Transverse colon (tissue), 4 donors: ENCODE data around the gene PROK1. TPM values are rescaled to one million over a fixed set of nuclear protein-coding genes. Genes with fewer than 3 reads are reported as not detected.

Experiments used
- DNase-seq: peaks from one replicate; pipeline ENCODE4 v3.0.0-alpha.2; 2019
- H3K27ac ChIP-seq, 4 donors: fragments of 200-600 bp; sonication (generic); 2 replicates each; pipeline ENCODE4 v1.5.1; 2016 to 2018; ENCODE audit warnings: inconsistent platforms in 4 of 4
- H3K27me3 ChIP-seq: fragments of 200-600 bp; sonication (generic); 2 replicates; pipeline ENCODE4 v1.5.1; 2017; ENCODE audit warnings: inconsistent platforms
- H3K36me3 ChIP-seq, 4 donors: fragments of 200-600 bp; sonication (generic); 2 replicates each; pipeline ENCODE4 v1.5.1; 2017 to 2019; ENCODE audit warnings: inconsistent platforms in 4 of 4
- H3K4me1 ChIP-seq, 4 donors: fragments of 200-600 bp; sonication (generic); 2 replicates each; pipeline ENCODE4 v1.5.1; 2017 to 2020; ENCODE audit warnings: inconsistent platforms in 4 of 4
- H3K4me3 ChIP-seq, 4 donors: fragments of 200-600 bp; sonication (generic); 1 replicate in 1 of 4; 2 replicates in 3 of 4; pipeline versions ENCODE4 v1.5.1 to v1.6.1; 2017 to 2019; ENCODE audit warnings: inconsistent platforms in 4 of 4
- H3K9me3 ChIP-seq, 2 donors: fragments of 200-600 bp; sonication (generic); 2 replicates each; pipeline ENCODE4 v1.5.1; 2017 to 2019; ENCODE audit warnings: inconsistent platforms in 2 of 2
- EP300 ChIP-seq: sonication (generic); formaldehyde crosslinking; IDR thresholded peaks from one replicate; pipeline ENCODE4 v1.6.1; 2017; ENCODE audit warnings: antibody characterized with exemption, low read depth
- POLR2A ChIP-seq: fragments of 450-650 bp; IDR thresholded peaks from one replicate; pipeline ENCODE4 v1.6.1; 2016; ENCODE audit warnings: antibody characterized with exemption, mild to moderate bottlenecking, moderate library complexity
- POLR2AphosphoS5 ChIP-seq, 3 donors: sonication (generic); formaldehyde crosslinking; IDR thresholded peaks; one replicate each; pipeline ENCODE4 v1.6.1; 2016; ENCODE audit warnings: antibody characterized with exemption in 3 of 3
- WGBS, 2 donors: methylation state at CpG; one replicate each; pipeline ENCODE4 v1.1.5; 2018; ENCODE audit warnings: low coverage in 1 of 2; 5-methylcytosine and 5-hydroxymethylcytosine counted together
- in situ Hi-C, 4 donors: fragments of 200-750 bp; cut with MboI; loops; one replicate each; pipeline versions ENCODE4 v1.15.0 to v1.15.1; 2017; ENCODE audit warnings: low sequenced_read_pairs in 3 of 4, low pct_ligation_motif_present in 1 of 4, low pct_unique_long_range_greater_than_20kb in 1 of 4
- intact Hi-C: fragments of 100-400 bp; cut with DNase I; formaldehyde crosslinking; loops from one replicate; pipeline ENCODE4 v1.15.1; 2023; ENCODE audit warnings: low total_unique reads
- total RNA-seq, 4 donors: library from RNA; depleted of rRNA; stranded (reverse); fragments of >200 nt; gene quantifications; one replicate each; pipeline ENCODE4 v1.1.0, GENCODE V29; 2016
- TF ChIP-seq, protein P1 (sequence below), 5 experiments: fragments of 200-600 bp in 3 of 5; fragments of 450-650 bp in 2 of 5; sonication (generic) in 3 of 5; IDR thresholded peaks; 1 replicate in 2 of 5; 2 replicates in 3 of 5; pipeline ENCODE4 v1.5.1; 2016 to 2017; ENCODE audit warnings: antibody characterized with exemption in 5 of 5, inconsistent platforms in 3 of 5, mild to moderate bottlenecking in 2 of 5, moderate library complexity in 1 of 5

PROK1 gene
- total RNA-seq, 4 donors from 2014 or later: not detected

DNA sequence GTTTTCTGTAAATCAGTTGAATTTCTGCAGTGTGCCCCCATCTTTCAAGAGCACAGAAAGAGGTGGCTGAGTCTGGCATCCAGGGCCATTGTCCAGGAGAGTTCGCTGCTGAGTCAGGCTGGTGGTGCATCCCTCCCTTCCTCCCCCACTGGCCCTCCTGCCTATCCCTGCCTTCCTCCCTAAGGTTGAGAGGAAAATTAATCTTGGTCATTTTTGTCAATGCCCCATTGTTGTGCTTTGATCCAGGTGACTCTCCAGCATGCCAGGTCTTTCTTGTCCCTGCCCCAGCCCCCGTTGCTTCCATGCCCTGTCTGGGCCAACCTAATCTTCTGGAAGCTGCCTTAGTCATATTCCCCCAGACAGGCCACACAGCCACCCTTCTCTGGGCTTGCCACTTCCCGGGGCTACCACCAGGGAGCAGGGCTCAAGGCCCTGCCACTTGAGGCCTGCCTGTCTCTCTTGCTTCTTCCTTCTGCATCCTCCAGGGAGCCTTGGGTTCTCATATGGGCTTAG is 26.6 kb downstream of the PROK1 start:
- intact Hi-C loops (no loop called here), in situ Hi-C loops (no loop called here)
- Histone ChIP-seq H3K27me3 (no peaks in the 10 kb centered on the region), H3K9me3 (no peaks in the 10 kb centered on the region), H3K27ac (no peak overlapping the region), H3K4me3 (no peak overlapping the region), H3K36me3 (no peaks in the 10 kb centered on the region), H3K4me1 (peaks cover 0 to 5% (median 0%) of the 10 kb centered on the region in 4 donors)
- WGBS, 2 donors: 72% methylated on average over 3 of the region's 3 CpGs; no CpG with 5 or more reads in 1 of the 2 donors
- DNase-seq: no peak
- no peak for TF ChIP-seq EP300
- TF ChIP-seq, protein P1, sequence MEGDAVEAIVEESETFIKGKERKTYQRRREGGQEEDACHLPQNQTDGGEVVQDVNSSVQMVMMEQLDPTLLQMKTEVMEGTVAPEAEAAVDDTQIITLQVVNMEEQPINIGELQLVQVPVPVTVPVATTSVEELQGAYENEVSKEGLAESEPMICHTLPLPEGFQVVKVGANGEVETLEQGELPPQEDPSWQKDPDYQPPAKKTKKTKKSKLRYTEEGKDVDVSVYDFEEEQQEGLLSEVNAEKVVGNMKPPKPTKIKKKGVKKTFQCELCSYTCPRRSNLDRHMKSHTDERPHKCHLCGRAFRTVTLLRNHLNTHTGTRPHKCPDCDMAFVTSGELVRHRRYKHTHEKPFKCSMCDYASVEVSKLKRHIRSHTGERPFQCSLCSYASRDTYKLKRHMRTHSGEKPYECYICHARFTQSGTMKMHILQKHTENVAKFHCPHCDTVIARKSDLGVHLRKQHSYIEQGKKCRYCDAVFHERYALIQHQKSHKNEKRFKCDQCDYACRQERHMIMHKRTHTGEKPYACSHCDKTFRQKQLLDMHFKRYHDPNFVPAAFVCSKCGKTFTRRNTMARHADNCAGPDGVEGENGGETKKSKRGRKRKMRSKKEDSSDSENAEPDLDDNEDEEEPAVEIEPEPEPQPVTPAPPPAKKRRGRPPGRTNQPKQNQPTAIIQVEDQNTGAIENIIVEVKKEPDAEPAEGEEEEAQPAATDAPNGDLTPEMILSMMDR (IDR thresholded peaks at IDR 0.05): no peak
- no peak for TF ChIP-seq POLR2AphosphoS5 (IDR thresholded peaks at IDR 0.05)
- TF ChIP-seq POLR2A: no peak

DNA sequence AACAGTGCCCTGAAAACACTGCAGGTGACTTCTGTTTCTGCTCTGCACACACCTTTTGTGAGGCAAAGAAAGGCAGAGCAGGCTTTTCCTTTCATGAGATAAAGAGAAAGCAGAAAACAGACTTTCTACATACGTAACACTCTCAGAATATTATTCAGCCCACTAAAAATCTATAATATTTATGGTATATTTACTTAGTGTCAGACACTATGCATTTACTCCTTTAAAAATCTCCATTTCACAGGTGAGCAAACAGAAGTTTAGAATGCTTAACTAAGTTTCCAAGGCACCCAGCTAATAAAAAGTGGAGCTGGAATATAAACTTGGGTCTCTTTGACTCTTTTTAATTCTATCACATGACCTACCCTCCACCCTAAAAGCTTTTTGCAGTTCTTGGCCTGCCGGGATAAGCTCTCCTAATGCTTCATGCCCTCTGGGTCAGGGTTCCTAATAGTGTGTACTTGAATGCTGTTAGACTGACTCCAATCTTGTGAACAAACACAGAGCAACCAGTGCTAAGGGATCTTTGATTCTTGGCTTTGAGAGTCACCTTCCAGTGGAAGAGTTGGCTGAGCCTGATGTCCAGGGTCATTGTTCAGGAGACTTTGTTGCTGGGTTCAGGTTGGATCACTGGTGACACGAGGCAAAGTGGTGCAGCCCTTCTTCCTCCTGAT is 27.2 kb downstream of the PROK1 start:
- 60 to 62% methylated on average over 1 to 3 of the region's 3 CpGs for WGBS, 2 donors
- DNase-seq: no peak
- Histone ChIP-seq H3K27ac (no peak overlapping the region), H3K36me3 (no peaks in the 10 kb centered on the region), H3K4me3 (no peak overlapping the region), H3K4me1 (peaks cover 0 to 5% (median 0%) of the 10 kb centered on the region in 4 donors), H3K27me3 (peaks cover 2% of the 10 kb centered on the region), H3K9me3 (no peaks in the 10 kb centered on the region)
- in situ Hi-C loops: no loop called here
- no peak for TF ChIP-seq EP300
- TF ChIP-seq, protein P1 (IDR thresholded peaks at IDR 0.05): no peak
- intact Hi-C loops: no loop called here

GRCh38 chr1:110478886-110479285 is 27.9 kb downstream of the PROK1 start:
- H3K9me3 ChIP-seq: no peaks in the 10 kb centered on the region
- H3K4me3 ChIP-seq: no peak overlapping the region
- DNase-seq: no peak
- no peak overlapping the region for H3K27ac ChIP-seq
- 92% methylated on average over 8 of the region's 8 CpGs; no CpG with 5 or more reads in 1 of the 2 donors for WGBS, 2 donors
- in situ Hi-C loops (no loop called here), intact Hi-C loops (no loop called here)
- H3K27me3 ChIP-seq: peaks cover 10% of the 10 kb centered on the region
- peaks cover 0 to 5% (median 0%) of the 10 kb centered on the region in 4 donors for H3K4me1 ChIP-seq
- TF ChIP-seq POLR2AphosphoS5 (IDR thresholded peaks at IDR 0.05) (no peak), EP300 (no peak), POLR2A (no peak)
- TF ChIP-seq, protein P1 (IDR thresholded peaks at IDR 0.05): no peak
- H3K36me3 ChIP-seq: no peaks in the 10 kb centered on the region

- no peak for DNase-seq
- Histone ChIP-seq H3K9me3 (no peaks in the 10 kb centered on the region), H3K4me3 (no peak overlapping the region), H3K27ac (no peak overlapping the region), H3K36me3 (no peaks in the 10 kb centered on the region), H3K27me3 (peaks cover 10% of the 10 kb centered on the region), H3K4me1 (peaks cover 0 to 5% (median 0%) of the 10 kb centered on the region in 4 donors)
- WGBS, 2 donors: 70% methylated on average over 4 of the region's 4 CpGs; no CpG with 5 or more reads in 1 of the 2 donors
- intact Hi-C loops (no loop called here), in situ Hi-C loops (no loop called here)
- TF ChIP-seq EP300 (no peak), POLR2A (no peak), POLR2AphosphoS5 (IDR thresholded peaks at IDR 0.05) (no peak)
- TF ChIP-seq, protein P1 (IDR thresholded peaks at IDR 0.05): no peak
Observed at GRCh38 chr1:110480356-110481096, 29.6 kb downstream of the PROK1 start.
